GM12875 (cell line): ENCODE measurements around the gene FBXO17.
"Not testable (repeated sequence)": the region's sequence is repeated elsewhere in the genome, so short reads cannot be mapped to it uniquely, and the experiment has no call there.

Experiments
- H3K4me3 ChIP-seq: one replicate; pipeline ENCODE4 v1.5.1; 2011; ENCODE audit warnings: low read depth, low read length, control low read depth
- TF ChIP-seq, protein P1 (sequence below): IDR thresholded peaks from 2 replicates; pipeline ENCODE4 v1.5.1; 2011; ENCODE audit warnings: low read depth, mild to moderate bottlenecking, control low read depth, inconsistent platforms, low read length, moderate library complexity, borderline replicate concordance; ENCODE audit not compliant: insufficient read depth

FBXO17 gene

DNA sequence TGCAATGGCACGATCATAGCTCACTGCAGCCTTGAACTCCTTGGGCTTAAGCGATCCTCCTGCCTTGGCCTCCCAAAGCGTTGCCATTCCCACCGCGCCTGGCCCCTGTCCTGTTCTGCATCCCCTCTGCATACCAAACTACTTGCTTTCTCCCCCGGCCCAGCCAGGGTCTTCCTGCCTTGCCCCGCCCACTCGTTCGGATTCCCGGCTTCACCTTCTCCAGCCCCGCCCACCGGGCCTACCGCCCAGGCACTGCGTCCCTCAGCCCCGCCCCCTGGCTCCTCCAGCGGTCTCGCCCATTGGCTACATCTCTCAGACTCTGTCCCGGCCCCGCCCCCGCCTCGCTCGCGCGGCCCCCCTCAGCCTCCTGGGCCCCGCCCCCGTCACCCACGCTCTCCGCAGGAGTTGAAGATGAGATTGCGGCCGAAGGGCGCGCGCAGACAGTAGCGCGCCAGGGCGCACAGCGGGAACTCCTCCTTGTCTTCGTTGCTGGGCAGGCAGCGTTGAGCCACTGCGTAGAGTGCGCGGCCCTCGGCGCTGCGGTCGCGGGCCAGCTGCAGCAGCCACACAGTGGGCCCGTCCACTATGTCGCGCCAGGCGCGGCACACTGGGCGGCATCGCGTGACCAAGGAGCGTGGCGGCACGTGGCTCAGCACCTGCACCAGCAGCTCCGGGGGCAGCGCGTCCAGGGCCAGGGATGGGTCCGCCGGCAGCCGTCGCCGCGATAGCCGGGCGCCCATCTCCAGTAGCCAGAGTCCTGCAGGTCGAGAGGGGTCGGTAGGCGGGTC is 25.8 kb downstream of the FBXO17 start:
- TF ChIP-seq, protein P1, sequence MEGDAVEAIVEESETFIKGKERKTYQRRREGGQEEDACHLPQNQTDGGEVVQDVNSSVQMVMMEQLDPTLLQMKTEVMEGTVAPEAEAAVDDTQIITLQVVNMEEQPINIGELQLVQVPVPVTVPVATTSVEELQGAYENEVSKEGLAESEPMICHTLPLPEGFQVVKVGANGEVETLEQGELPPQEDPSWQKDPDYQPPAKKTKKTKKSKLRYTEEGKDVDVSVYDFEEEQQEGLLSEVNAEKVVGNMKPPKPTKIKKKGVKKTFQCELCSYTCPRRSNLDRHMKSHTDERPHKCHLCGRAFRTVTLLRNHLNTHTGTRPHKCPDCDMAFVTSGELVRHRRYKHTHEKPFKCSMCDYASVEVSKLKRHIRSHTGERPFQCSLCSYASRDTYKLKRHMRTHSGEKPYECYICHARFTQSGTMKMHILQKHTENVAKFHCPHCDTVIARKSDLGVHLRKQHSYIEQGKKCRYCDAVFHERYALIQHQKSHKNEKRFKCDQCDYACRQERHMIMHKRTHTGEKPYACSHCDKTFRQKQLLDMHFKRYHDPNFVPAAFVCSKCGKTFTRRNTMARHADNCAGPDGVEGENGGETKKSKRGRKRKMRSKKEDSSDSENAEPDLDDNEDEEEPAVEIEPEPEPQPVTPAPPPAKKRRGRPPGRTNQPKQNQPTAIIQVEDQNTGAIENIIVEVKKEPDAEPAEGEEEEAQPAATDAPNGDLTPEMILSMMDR, result no peak
- H3K4me3 ChIP-seq, result no peak overlapping the region

DNA sequence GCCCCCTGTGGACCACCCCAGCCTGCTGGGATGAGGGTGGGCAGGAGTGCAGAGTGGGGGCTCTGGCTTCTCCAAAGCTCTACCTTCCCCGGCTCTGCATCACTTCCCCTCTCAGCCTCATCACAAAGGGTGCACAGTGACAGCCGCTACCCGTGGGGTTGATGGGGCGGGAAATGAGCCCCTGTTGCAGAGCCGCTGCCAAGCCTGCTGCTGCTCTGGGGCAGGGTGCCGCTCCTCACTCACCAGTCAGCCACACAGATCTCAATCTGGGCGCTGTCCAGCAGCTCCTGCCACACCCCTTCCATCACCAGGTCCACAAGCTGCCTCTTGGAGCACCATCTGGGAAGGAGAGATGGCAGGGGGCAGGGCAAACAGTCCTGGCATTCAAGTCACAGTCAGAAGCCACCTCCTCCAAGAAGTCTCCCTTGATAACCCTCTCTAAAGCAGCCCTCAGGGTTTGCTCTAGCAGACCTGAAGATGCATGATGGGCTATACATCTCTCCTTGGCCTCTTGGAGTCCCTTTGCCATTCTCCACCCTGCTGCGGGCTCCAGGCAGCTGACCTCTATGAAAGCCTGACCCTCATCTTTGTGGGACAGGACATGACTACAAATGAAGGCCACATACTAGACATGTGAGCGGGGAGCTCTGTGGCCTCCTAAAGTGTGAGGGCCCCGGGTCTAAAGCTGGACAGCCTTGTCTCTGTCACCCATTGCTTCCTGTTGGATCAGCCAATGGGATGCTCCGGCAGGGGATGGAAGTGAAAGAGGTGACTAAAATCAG is 29.1 kb downstream of the FBXO17 start:
- TF ChIP-seq, protein P1, result no peak

DNA sequence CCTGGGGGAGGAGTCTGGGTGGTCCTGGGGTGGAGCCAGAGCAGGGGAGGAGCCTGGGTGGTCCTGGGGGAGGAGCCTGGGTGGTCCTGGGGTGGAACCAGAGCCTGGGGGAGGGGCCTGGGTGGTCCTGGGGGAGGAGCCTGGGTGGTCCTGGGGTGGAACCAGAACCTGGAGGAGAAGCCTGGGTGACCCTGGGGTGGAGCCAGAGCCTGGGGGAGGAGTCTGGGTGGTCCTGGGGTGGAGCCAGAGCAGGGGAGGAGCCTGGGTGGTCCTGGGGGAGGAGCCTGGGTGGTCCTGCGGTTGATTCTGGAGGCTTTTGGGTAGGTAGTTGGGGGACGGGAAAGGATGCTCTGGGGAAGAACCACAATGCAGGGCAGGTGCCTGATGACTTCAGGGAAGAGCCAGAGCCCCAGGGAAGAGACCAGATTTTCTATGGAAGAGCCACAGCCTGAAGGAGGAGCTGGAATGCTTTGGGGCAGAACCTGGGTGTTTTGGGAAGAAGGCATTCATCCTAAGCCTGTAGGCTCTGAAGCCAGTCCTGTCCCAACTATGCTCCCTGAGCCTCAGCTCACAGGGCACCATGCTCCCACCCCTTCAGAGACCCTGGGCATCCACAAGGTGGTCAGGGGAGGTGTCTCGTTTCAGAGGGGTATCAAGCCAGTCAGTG is 29.8 kb downstream of the FBXO17 start:
- no peak overlapping the region for H3K4me3 ChIP-seq

More for the DNA sequence above, 29.1 kb downstream of the FBXO17 start:
- H3K4me3 ChIP-seq, result no peak overlapping the region

DNA sequence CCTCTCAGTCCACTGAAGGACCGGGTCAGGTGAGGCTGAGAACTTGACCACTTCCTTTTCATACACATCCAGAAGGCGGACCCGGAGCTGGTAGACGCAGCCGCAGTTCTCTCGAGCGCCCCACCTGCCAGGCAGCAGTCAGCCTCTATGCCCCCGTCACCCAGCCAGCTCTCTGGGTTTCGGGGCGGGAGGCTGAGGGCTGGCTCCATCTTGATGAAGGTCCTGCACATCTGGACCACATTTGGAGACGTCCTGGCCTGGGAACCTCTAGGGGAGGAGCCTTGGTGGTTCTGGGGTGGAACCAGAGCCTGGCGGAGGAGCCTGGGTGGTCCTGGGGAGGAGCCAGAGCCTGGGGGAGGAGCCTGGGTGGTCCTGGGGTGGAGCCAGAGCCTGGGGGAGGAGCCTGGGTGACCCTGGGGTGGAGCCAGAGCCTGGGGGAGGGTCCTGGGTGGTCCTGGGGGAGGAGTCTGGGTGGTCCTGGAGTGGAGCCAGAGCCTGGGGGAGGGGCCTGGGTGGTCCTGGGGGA is 30.5 kb downstream of the FBXO17 start:
- TF ChIP-seq, protein P1, result no peak

More for the DNA sequence above, 29.8 kb downstream of the FBXO17 start:
- TF ChIP-seq, protein P1, result no peak

DNA sequence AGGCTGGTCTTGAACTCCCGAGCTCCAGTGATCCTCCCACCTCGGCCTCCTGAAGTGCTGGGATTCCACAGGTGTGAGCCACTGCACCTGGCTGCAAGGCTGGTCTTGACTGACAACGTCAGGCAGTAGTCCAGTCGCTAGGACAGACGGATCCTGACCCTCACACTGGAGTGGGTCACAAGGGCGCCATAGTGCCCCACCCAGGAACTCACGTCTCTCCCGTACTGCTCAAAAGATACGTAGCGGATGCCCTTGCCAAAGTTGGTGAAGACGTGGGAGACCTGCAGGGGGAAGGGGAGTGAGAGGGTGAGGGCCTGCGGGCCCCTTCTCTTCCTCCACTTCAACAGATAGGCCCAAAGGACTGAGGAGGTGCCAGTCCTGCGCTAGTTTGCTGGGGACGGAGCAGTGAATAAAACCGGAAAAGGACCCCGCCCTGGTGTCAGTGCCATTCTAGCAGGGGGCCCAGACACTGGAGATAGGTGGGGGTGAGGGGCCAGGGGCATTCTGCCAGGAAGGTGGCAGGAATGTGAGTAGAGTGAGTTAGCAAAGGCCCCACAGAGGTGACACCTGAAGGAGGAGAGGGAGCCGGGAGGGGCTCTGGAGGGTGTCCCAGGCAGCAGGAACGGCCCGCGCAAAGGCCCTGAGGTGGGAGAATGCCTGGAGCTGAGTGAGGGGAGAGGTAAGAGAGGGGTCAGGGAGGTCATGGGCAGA is 32.9 kb downstream of the FBXO17 start:
- TF ChIP-seq, protein P1, result no peak
- H3K4me3 ChIP-seq, result no peak overlapping the region

More for the DNA sequence above, 30.5 kb downstream of the FBXO17 start:
- H3K4me3 ChIP-seq, result no peak overlapping the region

DNA sequence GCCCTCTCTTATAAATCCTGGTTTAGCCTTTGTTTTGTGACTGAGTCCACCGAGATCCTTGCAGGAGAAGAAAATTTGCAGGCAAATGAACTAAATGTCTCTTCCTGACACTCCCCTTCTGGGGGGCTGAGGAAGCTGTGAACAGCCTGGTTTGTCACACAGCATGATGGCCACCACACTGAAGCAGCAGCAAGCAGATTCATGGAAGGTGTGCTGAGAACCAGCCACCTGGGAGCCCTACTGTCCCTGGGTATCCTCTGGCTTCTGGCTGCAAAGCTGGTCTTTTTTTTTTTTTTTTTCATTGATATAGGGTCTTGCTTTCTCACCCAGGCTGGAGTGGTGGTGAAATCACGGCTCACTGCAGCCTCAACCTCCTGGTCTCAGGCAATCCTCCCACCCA is 33.6 kb downstream of the FBXO17 start:
- TF ChIP-seq, protein P1, result no peak
- H3K4me3 ChIP-seq, result no peak overlapping the region

DNA sequence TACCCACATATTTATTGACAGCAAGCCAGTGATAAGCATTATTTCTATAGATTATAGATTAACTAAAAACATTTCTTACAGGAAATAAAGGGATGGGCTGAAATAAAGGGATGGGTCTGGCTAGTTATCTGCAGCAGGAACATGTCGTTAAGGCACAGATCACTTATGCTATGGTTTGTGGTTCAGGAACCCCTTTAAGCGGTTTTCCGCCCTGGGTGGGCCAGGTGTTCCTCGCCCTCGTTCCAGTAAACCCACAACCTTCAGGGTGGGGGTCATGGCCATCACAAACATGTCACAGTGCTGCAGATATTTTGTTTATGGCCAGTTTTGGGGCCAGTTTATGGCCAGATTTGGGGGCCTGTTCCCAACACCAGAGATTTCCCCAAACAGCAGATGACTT is 34.1 kb downstream of the FBXO17 start:
- H3K4me3 ChIP-seq, result not testable (repeated sequence)
